ENCODE results near the gene MICAL1.

DNA sequence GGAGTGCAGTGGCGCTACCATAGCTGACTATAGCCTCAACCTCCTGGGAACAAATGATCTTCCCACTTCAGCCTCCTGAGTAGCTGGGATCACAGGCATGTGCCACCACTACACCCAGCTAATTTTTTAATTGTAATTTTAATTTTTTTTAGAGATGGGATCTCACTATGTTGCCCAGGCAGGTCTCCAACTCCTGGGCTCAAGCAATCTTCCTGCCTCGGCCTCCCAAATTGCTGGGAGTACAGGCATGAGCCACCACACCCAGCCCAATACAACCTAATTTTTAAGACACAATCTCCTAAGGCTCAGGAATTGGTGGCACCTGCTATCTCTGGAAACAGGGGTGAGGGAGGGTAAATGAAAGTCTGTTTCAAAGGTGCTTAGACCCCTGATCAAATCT is 21.6 kb upstream of the MICAL1 start:
- TF ChIP-seq, protein P1, sequence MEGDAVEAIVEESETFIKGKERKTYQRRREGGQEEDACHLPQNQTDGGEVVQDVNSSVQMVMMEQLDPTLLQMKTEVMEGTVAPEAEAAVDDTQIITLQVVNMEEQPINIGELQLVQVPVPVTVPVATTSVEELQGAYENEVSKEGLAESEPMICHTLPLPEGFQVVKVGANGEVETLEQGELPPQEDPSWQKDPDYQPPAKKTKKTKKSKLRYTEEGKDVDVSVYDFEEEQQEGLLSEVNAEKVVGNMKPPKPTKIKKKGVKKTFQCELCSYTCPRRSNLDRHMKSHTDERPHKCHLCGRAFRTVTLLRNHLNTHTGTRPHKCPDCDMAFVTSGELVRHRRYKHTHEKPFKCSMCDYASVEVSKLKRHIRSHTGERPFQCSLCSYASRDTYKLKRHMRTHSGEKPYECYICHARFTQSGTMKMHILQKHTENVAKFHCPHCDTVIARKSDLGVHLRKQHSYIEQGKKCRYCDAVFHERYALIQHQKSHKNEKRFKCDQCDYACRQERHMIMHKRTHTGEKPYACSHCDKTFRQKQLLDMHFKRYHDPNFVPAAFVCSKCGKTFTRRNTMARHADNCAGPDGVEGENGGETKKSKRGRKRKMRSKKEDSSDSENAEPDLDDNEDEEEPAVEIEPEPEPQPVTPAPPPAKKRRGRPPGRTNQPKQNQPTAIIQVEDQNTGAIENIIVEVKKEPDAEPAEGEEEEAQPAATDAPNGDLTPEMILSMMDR (IDR thresholded peaks at IDR 0.05), result no peak
- TF ChIP-seq POLR2AphosphoS5 (IDR thresholded peaks at IDR 0.05), result no peak

Measured in esophagus muscularis mucosa (tissue), 3 donors.